Right forelimb (tissue), 1 donor: Measurements from ENCODE around the gene ATXN10.

ENCODE experiments used
- DNase-seq: peaks from one replicate; pipeline ENCODE4 v3.0.0-alpha.2; 2018

ATXN10 gene

GRCh38 chr22:45864959-45865476 lies 193.4 kb downstream of the ATXN10 start:
- no peak for DNase-seq

DNA sequence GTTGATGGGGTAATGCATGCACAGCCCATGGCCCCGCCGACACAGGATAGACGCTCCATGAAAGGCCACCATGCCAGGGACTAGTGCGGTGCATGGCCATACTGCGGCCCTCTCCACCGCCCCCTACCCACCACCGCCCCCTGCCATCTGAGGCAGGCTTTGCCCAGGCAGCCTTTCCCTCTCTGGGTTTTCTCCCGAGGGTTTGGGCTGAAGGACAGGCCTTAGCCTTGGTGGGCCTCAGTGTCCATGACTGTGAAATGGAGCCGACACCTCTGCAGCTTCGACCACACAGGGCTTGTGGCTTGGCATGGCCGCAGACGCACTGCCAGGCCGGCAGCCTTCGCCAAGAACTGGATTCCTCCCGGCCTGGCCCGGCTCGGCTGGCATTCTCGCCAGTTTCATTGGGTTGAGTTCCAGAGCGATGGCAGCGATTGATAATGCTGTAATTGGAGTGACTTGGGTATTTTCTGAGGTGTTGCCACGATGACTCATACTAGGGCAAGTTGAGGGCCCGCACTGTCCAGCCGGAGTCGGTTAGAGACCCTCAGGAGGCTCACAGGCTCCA lies 194.0 kb downstream of the ATXN10 start:
- DNase-seq = no peak

GRCh38 chr22:45866126-45866645 lies 194.6 kb downstream of the ATXN10 start:
- no peak for DNase-seq

- no peak for DNase-seq
Observed at GRCh38 chr22:45866646-45867117, 195.0 kb downstream of the ATXN10 start.

DNA sequence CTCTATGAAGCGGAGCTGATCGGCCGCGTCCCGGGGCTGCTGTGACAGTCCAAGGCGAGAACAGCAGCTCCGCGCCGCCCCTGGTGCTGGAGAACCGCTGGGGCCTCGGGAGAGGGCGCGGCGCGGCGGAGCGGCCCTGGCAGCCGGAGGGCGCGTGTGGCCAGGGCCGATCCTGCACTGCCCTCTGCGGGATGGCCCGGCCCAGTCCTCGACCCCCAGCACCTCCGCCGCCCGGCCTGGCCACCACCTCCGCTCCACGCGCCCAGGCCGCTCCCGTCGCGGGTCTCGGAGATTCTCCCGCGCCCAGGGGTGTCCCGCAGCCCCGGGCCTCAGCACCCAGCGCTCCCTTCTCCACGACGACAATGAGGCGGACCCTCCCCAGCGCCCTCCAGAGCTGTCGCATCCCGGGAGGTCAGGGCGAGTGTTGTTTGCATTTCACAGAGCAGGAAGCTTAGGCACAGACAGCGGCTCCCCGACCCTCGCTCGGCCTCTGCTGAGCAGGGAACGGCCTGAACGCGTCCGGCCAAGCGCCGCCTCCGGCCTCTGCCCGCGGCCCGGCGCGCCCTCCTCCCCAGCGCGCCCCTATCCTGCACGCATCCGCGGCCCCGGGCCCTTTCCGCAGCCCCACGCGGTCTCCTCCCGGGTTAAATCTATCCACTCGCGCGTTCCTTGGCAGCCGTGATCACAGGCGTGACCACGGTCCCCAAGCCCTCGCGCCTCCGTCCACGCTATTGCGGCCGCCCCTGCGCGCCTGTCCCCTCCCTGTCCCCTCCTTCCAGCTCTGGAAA lies 195.7 kb downstream of the ATXN10 start:
- no peak for DNase-seq

DNA sequence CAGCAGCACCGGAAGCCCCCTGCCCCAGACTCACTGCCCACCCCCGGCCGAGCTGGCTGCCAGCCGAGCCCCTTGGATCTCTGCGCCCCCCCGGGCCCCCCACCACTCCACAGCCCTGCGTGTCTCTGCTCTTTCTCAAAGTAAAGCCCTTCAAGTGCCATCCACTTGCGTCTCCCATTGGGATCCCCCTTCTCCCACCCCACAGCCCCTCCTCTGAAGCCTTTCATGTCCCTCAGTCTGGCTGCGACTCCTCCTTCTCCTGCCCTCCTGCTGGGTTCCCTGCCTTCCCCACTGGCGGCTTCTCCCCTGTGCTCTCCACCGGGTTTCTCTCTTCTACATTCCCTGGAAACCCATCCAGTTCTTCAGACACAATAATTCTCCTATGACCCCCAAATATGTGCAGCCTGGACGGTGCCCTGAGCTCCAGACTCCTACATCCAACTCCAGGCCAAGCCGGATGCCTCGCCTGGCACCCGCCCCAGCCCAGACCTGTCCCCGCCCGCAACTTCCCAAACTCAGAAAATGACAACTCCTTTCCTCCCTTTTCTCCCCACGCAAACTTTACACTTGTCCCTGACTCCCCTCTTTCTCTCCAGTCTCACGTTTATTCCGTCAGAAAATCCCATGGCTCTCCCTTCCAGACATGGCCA lies 196.4 kb downstream of the ATXN10 start:
- no peak for DNase-seq

- DNase-seq = no peak
Observed at GRCh38 chr22:45868571-45869339, 197.1 kb downstream of the ATXN10 start.

- DNase-seq = no peak
Observed at GRCh38 chr22:45869340-45869847, 197.8 kb downstream of the ATXN10 start.

GRCh38 chr22:45870011-45870410 lies 198.4 kb downstream of the ATXN10 start:
- no peak for DNase-seq

DNA sequence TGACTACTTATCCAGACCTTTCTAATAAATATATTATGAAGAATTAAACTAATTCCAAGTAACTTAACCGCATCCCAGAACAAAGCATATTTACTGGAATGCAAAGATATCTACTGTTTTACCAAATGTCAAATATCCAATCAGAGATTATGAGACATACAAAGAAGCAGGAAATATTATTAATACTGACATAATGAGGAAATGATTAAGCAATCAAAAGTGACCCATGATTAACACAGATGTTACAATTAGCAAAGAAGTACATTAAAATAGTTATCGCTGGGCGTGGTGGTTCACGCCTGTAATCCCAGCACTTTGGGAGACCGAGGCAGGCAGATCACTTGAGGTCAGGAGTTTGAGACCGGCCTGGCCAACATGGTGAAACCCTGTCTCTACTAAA lies 200.1 kb downstream of the ATXN10 start:
- no peak for DNase-seq

DNA sequence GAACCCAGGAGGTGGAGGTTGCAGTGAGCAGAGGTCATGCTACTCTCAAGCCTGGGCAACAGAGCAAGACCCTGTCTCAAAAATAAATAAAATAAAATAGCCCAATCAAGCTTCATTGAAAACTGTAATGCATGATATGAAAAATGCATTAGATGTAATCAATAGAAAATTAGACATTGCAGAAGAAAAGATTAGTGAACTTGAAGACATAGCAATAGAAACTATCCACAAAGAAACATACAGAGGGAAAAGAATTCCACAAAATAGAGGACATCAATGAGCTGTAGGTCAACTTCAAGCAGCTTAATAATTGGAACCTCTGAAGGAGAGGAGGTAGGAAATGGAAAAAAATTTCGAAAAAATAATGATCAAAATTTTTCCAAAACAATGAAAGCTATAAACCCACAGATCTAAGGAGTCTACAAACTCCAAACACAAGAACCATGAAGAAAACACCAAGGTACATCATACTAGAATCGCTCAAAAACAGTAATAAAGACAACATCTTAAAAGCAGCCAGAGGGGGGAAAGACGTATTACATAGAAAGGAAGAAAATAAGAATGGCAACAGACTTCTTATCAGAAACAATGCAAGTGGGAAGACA lies 201.1 kb downstream of the ATXN10 start:
- no peak for DNase-seq

GRCh38 chr22:45876136-45877035 lies 204.8 kb downstream of the ATXN10 start:
- peak; percentile 41 for DNase-seq

GRCh38 chr22:45877036-45877380 lies 205.4 kb downstream of the ATXN10 start:
- DNase-seq = no peak

DNA sequence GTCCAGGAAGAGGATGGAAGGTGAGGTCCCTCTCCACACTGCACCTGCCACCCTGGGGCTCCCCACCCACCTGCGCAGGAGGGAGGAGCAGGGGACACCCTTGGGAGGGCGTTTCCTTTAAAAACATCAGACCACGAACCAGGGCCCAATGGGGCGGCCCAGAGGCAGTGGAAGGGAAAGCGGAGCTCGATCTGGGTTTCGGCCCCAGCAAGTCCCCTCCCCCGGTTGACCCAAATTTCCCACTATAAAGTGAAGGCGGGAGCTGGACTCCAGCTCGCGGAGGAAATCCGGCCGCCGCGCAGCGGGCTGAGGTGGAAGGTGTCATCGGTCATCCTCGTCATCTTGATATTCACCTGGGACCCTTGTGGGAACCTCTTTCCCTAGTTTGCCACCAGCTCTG lies 206.0 kb downstream of the ATXN10 start:
- DNase-seq = no peak

GRCh38 chr22:45878051-45878781 lies 206.6 kb downstream of the ATXN10 start:
- DNase-seq = peak; percentile 45

- DNase-seq = peak; percentile 44
Observed at GRCh38 chr22:45878901-45879551, 207.4 kb downstream of the ATXN10 start.

- peak; percentile 43 for DNase-seq
Observed at GRCh38 chr22:45879552-45879949, 207.9 kb downstream of the ATXN10 start.

DNA sequence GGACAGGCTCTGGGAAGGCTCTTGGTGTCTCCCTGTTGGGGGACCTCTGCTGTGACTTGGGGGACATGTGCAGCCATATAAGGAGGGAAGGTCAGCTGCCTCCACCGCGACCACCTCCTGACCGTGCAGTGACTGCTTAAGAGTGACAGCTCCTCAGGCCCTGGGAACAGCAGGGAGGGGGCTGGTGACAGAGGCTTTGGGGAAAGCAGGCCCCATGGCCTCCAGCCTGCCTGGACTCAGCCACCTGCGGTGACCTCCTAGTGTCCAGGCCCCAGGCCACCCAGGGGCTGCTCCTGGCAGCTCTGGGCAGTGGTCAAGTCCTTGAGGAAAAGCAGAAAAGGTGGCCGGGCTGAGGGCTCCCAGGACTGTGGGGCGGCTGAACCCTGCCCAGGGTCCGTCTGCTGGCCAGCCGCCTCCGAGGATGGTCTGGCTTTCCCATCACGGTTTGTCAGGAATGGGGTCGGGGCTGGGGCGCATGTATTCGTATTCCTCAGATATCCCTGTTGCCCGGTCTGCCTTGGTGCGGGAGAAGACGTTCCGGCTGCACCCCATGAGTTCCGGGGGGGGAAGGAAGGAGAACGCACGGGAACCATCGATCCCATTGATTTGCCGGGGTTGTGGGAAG lies 208.6 kb downstream of the ATXN10 start:
- peak; percentile 45 for DNase-seq
